ENCODE measurements around the gene ESF1.
A peak's percentile ranks its signal among the peaks of the same experiment; 100 is the strongest.

ESF1 gene

GRCh38 chr20:13786143-13786828 is 1.6 kb upstream of the ESF1 start:
- no peak for TF ChIP-seq ZFX (IDR thresholded peaks at IDR 0.05)
- TF ChIP-seq, protein P1, sequence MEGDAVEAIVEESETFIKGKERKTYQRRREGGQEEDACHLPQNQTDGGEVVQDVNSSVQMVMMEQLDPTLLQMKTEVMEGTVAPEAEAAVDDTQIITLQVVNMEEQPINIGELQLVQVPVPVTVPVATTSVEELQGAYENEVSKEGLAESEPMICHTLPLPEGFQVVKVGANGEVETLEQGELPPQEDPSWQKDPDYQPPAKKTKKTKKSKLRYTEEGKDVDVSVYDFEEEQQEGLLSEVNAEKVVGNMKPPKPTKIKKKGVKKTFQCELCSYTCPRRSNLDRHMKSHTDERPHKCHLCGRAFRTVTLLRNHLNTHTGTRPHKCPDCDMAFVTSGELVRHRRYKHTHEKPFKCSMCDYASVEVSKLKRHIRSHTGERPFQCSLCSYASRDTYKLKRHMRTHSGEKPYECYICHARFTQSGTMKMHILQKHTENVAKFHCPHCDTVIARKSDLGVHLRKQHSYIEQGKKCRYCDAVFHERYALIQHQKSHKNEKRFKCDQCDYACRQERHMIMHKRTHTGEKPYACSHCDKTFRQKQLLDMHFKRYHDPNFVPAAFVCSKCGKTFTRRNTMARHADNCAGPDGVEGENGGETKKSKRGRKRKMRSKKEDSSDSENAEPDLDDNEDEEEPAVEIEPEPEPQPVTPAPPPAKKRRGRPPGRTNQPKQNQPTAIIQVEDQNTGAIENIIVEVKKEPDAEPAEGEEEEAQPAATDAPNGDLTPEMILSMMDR (conservative IDR thresholded peaks at IDR 0.05), result no peak
- H3K27ac ChIP-seq, result no peak overlapping the region

GRCh38 chr20:13784271-13784892 is 337 bp downstream of the ESF1 start:
- H3K27ac ChIP-seq, result peak overlapping the region; percentile 88
- TF ChIP-seq, protein P1 (conservative IDR thresholded peaks at IDR 0.05), result no peak
- TF ChIP-seq ZFX (IDR thresholded peaks at IDR 0.05), result no peak

DNA sequence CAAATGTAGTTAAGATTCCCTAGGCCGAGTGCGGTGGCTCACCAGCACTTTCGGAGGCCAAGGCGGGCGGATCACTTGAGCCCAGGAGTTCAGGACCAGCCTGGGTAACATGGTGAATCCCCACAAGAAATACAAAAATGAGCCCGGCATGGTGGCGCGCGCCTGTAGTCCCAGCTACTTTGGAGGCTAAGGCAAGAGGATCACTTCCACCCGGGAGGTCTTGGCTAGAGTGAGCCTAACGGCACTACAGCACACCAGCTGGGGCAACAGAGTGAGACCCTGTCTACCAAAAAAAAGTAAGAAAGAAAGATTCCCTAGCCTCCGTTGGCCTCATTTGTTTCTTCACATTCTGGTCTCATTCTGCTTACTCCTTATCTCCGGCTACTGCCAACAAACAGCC is 1.2 kb downstream of the ESF1 start:
- TF ChIP-seq, protein P1 (conservative IDR thresholded peaks at IDR 0.05), result no peak
- TF ChIP-seq ZFX (IDR thresholded peaks at IDR 0.05), result no peak
- no peak overlapping the region for H3K27ac ChIP-seq

DNA sequence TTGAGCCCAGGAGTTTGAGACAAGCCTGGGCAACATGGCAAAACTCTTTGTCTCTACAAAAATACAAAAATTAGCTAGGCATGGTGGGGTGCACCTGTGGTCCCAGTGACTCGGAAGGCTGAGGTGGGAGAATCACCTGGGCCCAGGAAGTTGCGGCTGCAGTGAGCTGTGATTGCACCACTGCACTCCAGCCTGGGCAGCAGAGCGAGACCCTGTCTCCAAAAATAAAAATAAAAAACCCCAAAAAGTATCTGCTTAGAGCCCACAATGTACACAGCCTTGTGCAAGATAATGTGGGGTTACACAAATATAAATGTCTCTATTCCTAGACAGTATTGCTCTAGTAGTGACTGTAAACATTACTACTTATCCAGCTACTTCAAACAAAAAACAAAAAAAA is 5.9 kb downstream of the ESF1 start:
- H3K27ac ChIP-seq, result no peak overlapping the region
- TF ChIP-seq ZFX (IDR thresholded peaks at IDR 0.05), result no peak
- TF ChIP-seq, protein P1 (conservative IDR thresholded peaks at IDR 0.05), result no peak

DNA sequence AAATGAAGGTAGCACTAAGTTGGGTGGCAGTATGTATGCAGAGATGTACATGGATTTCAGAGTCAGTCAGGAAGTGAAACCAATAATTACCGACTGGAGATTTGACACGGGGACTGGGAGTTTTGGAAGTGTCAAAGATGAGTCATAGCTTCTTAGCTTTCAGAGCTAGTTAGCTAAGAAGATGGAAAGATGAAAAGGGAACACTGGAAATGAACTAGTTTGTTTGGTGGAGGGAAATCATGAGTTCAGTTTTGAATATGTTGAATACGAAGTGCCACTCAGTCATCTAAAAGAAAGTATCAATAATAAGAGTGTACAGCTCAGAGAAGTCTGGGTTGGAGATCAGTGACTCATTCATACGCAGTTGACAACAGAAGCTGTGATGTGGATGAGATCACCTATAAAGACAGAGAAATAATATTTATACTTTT is 7.5 kb downstream of the ESF1 start:
- TF ChIP-seq, protein P1 (conservative IDR thresholded peaks at IDR 0.05), result no peak
- no peak for TF ChIP-seq ZFX (IDR thresholded peaks at IDR 0.05)
- no peak overlapping the region for H3K27ac ChIP-seq

- no peak overlapping the region for H3K27ac ChIP-seq
- TF ChIP-seq, protein P1 (conservative IDR thresholded peaks at IDR 0.05), result no peak
- no peak for TF ChIP-seq ZFX (IDR thresholded peaks at IDR 0.05)
Measured at GRCh38 chr20:13775867-13776266, 8.9 kb downstream of the ESF1 start.

DNA sequence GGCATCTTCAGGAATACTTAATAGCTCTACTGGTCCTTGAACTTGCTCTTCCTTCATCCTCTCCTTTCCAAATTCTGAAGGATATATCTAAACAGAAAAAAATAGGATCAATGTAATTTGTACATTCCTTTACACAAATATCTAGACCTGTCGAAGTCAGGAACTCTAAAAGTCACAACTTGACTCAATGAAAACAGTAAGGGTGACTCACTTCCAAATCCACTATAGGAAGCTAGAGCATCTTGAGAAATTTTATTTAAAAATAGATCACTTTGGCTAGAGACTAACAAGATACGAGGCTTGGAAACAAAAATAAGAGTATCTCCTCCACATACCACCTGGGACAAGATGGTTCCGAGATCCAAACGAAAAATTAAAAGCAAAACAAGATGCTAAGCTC is 12.2 kb downstream of the ESF1 start:
- TF ChIP-seq, protein P1 (conservative IDR thresholded peaks at IDR 0.05), result no peak
- no peak for TF ChIP-seq ZFX (IDR thresholded peaks at IDR 0.05)
- no peak overlapping the region for H3K27ac ChIP-seq
